K562 (cell line): Measurements from ENCODE around the gene ELFN2. TPM values are rescaled to one million over a fixed set of nuclear protein-coding genes. Genes with fewer than 3 reads are reported as not detected.

Source experiments
- ATAC-seq: fragments of 200-7000 bp; cut with Tn5 transposase; 3 replicates; pipeline ENCODE4 v1.9.1; 2020; ENCODE audit warnings: moderate library complexity
- BruUV-seq: library from RNA; stranded (reverse); fragments of 400-500 nt; replicated peaks from 2 replicates; lab custom pipeline; 2021; lab: Mats Ljungman, UMichigan
- CTCF ChIA-PET: fragments of 300-600 bp; formaldehyde crosslinking; extraction: SDS; loops from one replicate; lab custom pipeline; 2021; ENCODE audit warnings: low intra/inter-chr PET ratio; lab: Yijun Ruan, JAX
- POLR2A ChIA-PET: fragments of 300-600, 350-650 bp; sonication (Branson Sonifier 250); formaldehyde crosslinking; extraction: SDS; loops from one replicate; lab custom pipeline; 2021; ENCODE audit warnings: antibody characterized with exemption, inconsistent platforms; lab: Yijun Ruan, JAX
- DNase-seq, 4 experiments: peaks; one replicate each; pipeline versions ENCODE4 v3.0.0 to v3.0.0-alpha.2; 2011 to 2018; ENCODE audit warnings: low spot score in 3 of 4, mixed read lengths in 3 of 4; ENCODE audit errors: extremely low read depth in 1 of 4
- FAIRE-seq: peaks from 2 replicates; lab custom pipeline; 2011; peaks lifted over from hg19 to GRCh38; lab: Jason Lieb, UNC
- H2AFZ ChIP-seq: 2 replicates; pipeline ENCODE4 v1.6.0; 2011; ENCODE audit warnings: low read depth, low read length, control low read depth, inconsistent platforms
- H3K27ac ChIP-seq: fragments of 200-600 bp; 3 replicates; pipeline ENCODE4 v1.8.0; 2011; ENCODE audit warnings: low read depth, mild to moderate bottlenecking, control low read depth, inconsistent platforms, low read length, moderate library complexity, mixed read lengths; ENCODE audit errors: extremely low read depth
- H3K27me3 ChIP-seq, 2 experiments: fragments of 300-600 bp in 1 of 2; 2 replicates in 1 of 2; 3 replicates in 1 of 2; pipeline versions ENCODE4 v1.6.0 to v1.8.0; 2011; ENCODE audit warnings: inconsistent platforms in 2 of 2, low read length in 2 of 2, mild to moderate bottlenecking in 1 of 2, mixed read lengths in 1 of 2, moderate library complexity in 1 of 2; ENCODE audit not compliant: control insufficient read depth in 2 of 2, insufficient read depth in 2 of 2
- H3K36me3 ChIP-seq: fragments of 300-600 bp; 3 replicates; pipeline ENCODE4 v1.8.0; 2011; ENCODE audit warnings: mild to moderate bottlenecking, low read length, inconsistent platforms; ENCODE audit not compliant: control insufficient read depth, insufficient read depth
- H3K4me1 ChIP-seq, 2 experiments: fragments of 200-600 bp in 1 of 2; replicated peaks in 1 of 2; 2 replicates in 1 of 2; 3 replicates in 1 of 2; pipeline versions ENCODE4 v1.5.1 to v1.8.0; 2011; ENCODE audit warnings: inconsistent platforms in 2 of 2, low read length in 2 of 2, mild to moderate bottlenecking in 1 of 2, mixed read lengths in 1 of 2, moderate library complexity in 1 of 2; ENCODE audit not compliant: control insufficient read depth in 2 of 2, insufficient read depth in 2 of 2
- H3K4me2 ChIP-seq: 2 replicates; pipeline ENCODE4 v1.6.1; 2011; ENCODE audit warnings: low read length, control low read depth, inconsistent platforms, mixed read lengths; ENCODE audit not compliant: insufficient read depth
- H3K4me3 ChIP-seq: fragments of 200-600 bp; sonication (generic), shearing (Covaris generic); 2 replicates; pipeline ENCODE4 v1.5.1; 2016; ENCODE audit warnings: control low read depth, inconsistent platforms
- H3K79me2 ChIP-seq: fragments of 200-600 bp; 3 replicates; pipeline ENCODE4 v1.8.0; 2011; ENCODE audit warnings: low read length, inconsistent platforms; ENCODE audit not compliant: control insufficient read depth, insufficient read depth
- H3K9ac ChIP-seq, 2 experiments: 2 replicates each; pipeline versions ENCODE4 v1.6.0 to v1.6.1; 2011; ENCODE audit warnings: low read depth in 2 of 2, low read length in 2 of 2, control low read depth in 1 of 2, inconsistent platforms in 1 of 2, mild to moderate bottlenecking in 1 of 2, mixed read lengths in 1 of 2; ENCODE audit not compliant: insufficient read depth in 1 of 2
- H3K9me1 ChIP-seq: one replicate; pipeline ENCODE4 v1.6.0; 2011; ENCODE audit warnings: inconsistent platforms, mild to moderate bottlenecking, low read length, moderate library complexity; ENCODE audit not compliant: control insufficient read depth, insufficient read depth
- H3K9me3 ChIP-seq: replicated peaks from 2 replicates; pipeline ENCODE4 v1.5.1; 2011; ENCODE audit warnings: low read depth, low read length, inconsistent platforms; ENCODE audit not compliant: control insufficient read depth, insufficient read depth
- H4K20me1 ChIP-seq: replicated peaks from 2 replicates; pipeline ENCODE4 v1.6.1; 2011; ENCODE audit warnings: low read length, inconsistent platforms, mixed read lengths; ENCODE audit not compliant: control insufficient read depth, insufficient read depth
- ATF7 ChIP-seq: fragments of 450-650 bp; IDR thresholded peaks from 2 replicates; pipeline ENCODE4 v1.7.1; 2014; ENCODE audit warnings: mild to moderate bottlenecking, moderate library complexity
- CLOCK ChIP-seq: fragments of 250-450 bp; sonication (Bioruptor Pico); IDR thresholded peaks from 2 replicates; pipeline ENCODE4 v1.4.0; 2020; ENCODE audit warnings: mild to moderate bottlenecking, moderate library complexity, borderline replicate concordance
- CXXC5 ChIP-seq: fragments of 250-450 bp; sonication (Bioruptor Pico); IDR thresholded peaks from 2 replicates; pipeline ENCODE4 v1.8.0; 2022; ENCODE audit warnings: inconsistent platforms, mild to moderate bottlenecking, moderate library complexity
- HDAC1 ChIP-seq, 2 experiments: fragments of 450-650 bp; IDR thresholded peaks; 2 replicates each; pipeline ENCODE4 v1.6.1; 2016 to 2017; ENCODE audit warnings: inconsistent platforms in 1 of 2, mild to moderate bottlenecking in 1 of 2, moderate library complexity in 1 of 2
- HNRNPUL1 ChIP-seq: fragments of 200-400 bp; formaldehyde crosslinking; IDR thresholded peaks from 2 replicates; pipeline ENCODE4 v1.6.1; 2017; ENCODE audit warnings: low read length
- MCM2 ChIP-seq: fragments of 450-650 bp; IDR thresholded peaks from 2 replicates; pipeline ENCODE4 v1.6.1; 2017; ENCODE audit warnings: low read depth, mild to moderate bottlenecking
- MEF2D ChIP-seq: conservative IDR thresholded peaks from 2 replicates; pipeline ENCODE4 v1.6.1; 2016; ENCODE audit warnings: low read depth, missing genetic modification characterization, missing compliant biosample characterization
- NFE2 ChIP-seq: IDR thresholded peaks from 2 replicates; pipeline ENCODE4 v1.6.1; 2014; ENCODE audit warnings: antibody characterized with exemption, low read depth
- PTTG1 ChIP-seq: fragments of 450-650 bp; IDR thresholded peaks from 2 replicates; pipeline ENCODE4 v1.6.1; 2016; ENCODE audit warnings: low read depth, mild to moderate bottlenecking, missing genetic modification characterization, missing compliant biosample characterization
- STAT5B ChIP-seq: fragments of 250-450 bp; sonication (Bioruptor Pico); IDR thresholded peaks from 2 replicates; pipeline ENCODE4 v1.8.0; 2021; ENCODE audit warnings: mild to moderate bottlenecking, inconsistent platforms
- THRA ChIP-seq: fragments of 450-650 bp; IDR thresholded peaks from 2 replicates; pipeline ENCODE4 v1.6.1; 2017; ENCODE audit warnings: mild to moderate bottlenecking, moderate library complexity
- YBX1 ChIP-seq: fragments of 450-650 bp; IDR thresholded peaks from 2 replicates; pipeline ENCODE4 v1.7.1; 2016; ENCODE audit warnings: mild to moderate bottlenecking
- ZNF174 ChIP-seq: fragments of 250-450 bp; sonication (Bioruptor Pico); IDR thresholded peaks from 2 replicates; pipeline ENCODE4 v1.4.0; 2020; ENCODE audit warnings: mild to moderate bottlenecking
- ZNF764 ChIP-seq: fragments of 250-450 bp; sonication (Bioruptor Pico); IDR thresholded peaks from 2 replicates; pipeline ENCODE4 v1.4.0; 2020; ENCODE audit warnings: low read depth, mild to moderate bottlenecking, moderate library complexity
- WGBS: fragments of 100-300 bp; shearing (Covaris generic); methylation state at CpG from one replicate; pipeline ENCODE4 v1.1.6; 2016; ENCODE audit warnings: low coverage, mixed read lengths; ENCODE audit not compliant: insufficient coverage; ENCODE audit errors: missing lambda C conversion rate; 5-methylcytosine and 5-hydroxymethylcytosine counted together
- in situ Hi-C: fragments of 300-500 bp; cut with MboI; formaldehyde crosslinking; loops from 4 replicates; pipeline ENCODE4 v1.15.0; 2018; ENCODE audit warnings: inconsistent platforms, mixed read lengths
- intact Hi-C: fragments of 100-400 bp; cut with micrococcal nuclease; formaldehyde crosslinking; loops from 2 replicates; pipeline ENCODE4 v1.14.2; 2022
- polyA plus RNA-seq, 8 experiments: library from polyadenylated mRNA; depleted of rRNA in 4 of 8; stranded (reverse) in 5 of 8; unstranded in 3 of 8; fragments of >200 nt; fragmentation: Nextera tagmentation in 2 of 8; fragmentation: Illumina TruSeq in 1 of 8; extraction: Ambion mirVana in 2 of 8; extraction: Trizol in 1 of 8; gene quantifications; 2 replicates each; pipeline versions ENCODE4 v1.2.1 to v1.2.3, GENCODE V29; 2011 to 2014; ENCODE audit warnings: inconsistent platforms in 1 of 8, missing spikeins in 1 of 8
- total RNA-seq, 7 experiments: library from RNA; depleted of rRNA in 6 of 7; stranded (reverse); fragments of >200 nt in 6 of 7; fragmentation: Illumina TruSeq in 2 of 7; extraction: Trizol in 2 of 7; gene quantifications; 2 replicates each; pipeline versions ENCODE4 v1.2.1 to v1.2.3, GENCODE V29; 2011 to 2021; ENCODE audit warnings: low replicate concordance in 1 of 7
- TF ChIP-seq, protein P1 (sequence below): fragments of 250-450 bp; sonication (Bioruptor Pico); IDR thresholded peaks from 2 replicates; pipeline ENCODE4 v1.9.0; 2021; ENCODE audit warnings: mild to moderate bottlenecking
- TF ChIP-seq, protein P2 (sequence below): fragments of 200-800 bp; sonication (Bioruptor generic); IDR thresholded peaks from 2 replicates; pipeline ENCODE4 v1.6.1; 2017; ENCODE audit warnings: missing genetic modification characterization, missing compliant biosample characterization

ELFN2 gene
- total and polyA plus RNA-seq, 9 of the 15 experiments (the other 6 are each of a cell fraction or from before 2014, with no cell fraction given): not detected

DNA sequence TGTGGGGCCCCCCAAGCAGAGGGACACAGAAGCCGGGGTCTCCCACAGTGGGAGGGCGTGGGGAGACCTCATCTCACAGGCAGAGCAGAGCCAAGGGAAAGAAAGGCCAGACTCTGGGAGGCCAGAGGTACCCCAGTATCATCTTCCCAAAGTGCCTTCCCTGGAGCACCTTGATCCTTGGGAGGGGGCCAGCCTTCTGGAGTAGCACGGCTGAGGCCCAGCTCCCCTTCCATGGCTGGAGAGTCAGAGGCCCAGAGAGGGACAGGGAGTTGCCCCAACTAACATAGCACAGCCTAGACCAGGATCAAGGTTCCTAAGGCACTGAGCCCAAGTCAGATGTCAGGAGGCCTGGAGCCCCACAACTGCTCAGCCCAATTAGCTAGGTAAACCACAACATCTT, 50.6 kb downstream of the ELFN2 start:
- 0% methylated on average over 3 of the region's 3 CpGs for WGBS
- H3K79me2 ChIP-seq: no peaks in the 10 kb centered on the region
- H2AFZ ChIP-seq: no peak overlapping the region
- FAIRE-seq (no peak), DNase-seq (no peak), ATAC-seq (no peak)
- CTCF ChIA-PET: no interaction called here
- no peak for TF ChIP-seq MCM2
- no peak for TF ChIP-seq HNRNPUL1
- no peak for TF ChIP-seq MEF2D (tag)
- TF ChIP-seq NFE2: no peak
- TF ChIP-seq CLOCK: no peak
- no peak for TF ChIP-seq CXXC5 (CRISPR knock-in tag)
- no peak for TF ChIP-seq HDAC1 (IDR thresholded peaks at IDR 0.05)
- no peak for TF ChIP-seq THRA
- TF ChIP-seq ATF7: no peak
- TF ChIP-seq YBX1: no peak
- TF ChIP-seq, protein P1, sequence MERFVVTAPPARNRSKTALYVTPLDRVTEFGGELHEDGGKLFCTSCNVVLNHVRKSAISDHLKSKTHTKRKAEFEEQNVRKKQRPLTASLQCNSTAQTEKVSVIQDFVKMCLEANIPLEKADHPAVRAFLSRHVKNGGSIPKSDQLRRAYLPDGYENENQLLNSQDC (CRISPR knock-in tag): no peak
- TF ChIP-seq ZNF764 (CRISPR knock-in tag): no peak
- no peak for TF ChIP-seq PTTG1 (tag)
- TF ChIP-seq ZNF174: no peak
- no peak for TF ChIP-seq STAT5B
- TF ChIP-seq, protein P2, sequence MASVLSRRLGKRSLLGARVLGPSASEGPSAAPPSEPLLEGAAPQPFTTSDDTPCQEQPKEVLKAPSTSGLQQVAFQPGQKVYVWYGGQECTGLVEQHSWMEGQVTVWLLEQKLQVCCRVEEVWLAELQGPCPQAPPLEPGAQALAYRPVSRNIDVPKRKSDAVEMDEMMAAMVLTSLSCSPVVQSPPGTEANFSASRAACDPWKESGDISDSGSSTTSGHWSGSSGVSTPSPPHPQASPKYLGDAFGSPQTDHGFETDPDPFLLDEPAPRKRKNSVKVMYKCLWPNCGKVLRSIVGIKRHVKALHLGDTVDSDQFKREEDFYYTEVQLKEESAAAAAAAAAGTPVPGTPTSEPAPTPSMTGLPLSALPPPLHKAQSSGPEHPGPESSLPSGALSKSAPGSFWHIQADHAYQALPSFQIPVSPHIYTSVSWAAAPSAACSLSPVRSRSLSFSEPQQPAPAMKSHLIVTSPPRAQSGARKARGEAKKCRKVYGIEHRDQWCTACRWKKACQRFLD (CRISPR knock-in tag): no peak
- H3K27me3 ChIP-seq: peaks cover 11 to 78% of the 10 kb centered on the region in 2 experiments; a peak in 4 of 5 replicates
- no peaks in the 10 kb centered on the region for H3K9me3 ChIP-seq
- H4K20me1 ChIP-seq: peaks cover 5% of the 10 kb centered on the region; the same call in 1 of the 2 replicates
- peaks cover 0 to 15% of the 10 kb centered on the region in 2 experiments; a peak in 2 of 5 replicates for H3K4me1 ChIP-seq
- H3K4me2 ChIP-seq: no peak overlapping the region
- H3K9ac ChIP-seq: no peak overlapping the region
- POLR2A ChIA-PET: no interaction called here
- no peak overlapping the region for H3K4me3 ChIP-seq
- no peaks in the 10 kb centered on the region for H3K36me3 ChIP-seq
- in situ Hi-C loops: no loop called here
- no peaks in the 10 kb centered on the region for H3K9me1 ChIP-seq
- BruUV-seq: no TSS peak
- intact Hi-C loops: no loop called here
- no peak overlapping the region for H3K27ac ChIP-seq
